Activated T-helper 2 cell treated with anti-CD3 and anti-CD28 coated beads, Interferon-gamma antibody, Interleukin-2, Interleukin-4, amounts not matched to agents 10 μg/mL and 5 μg/mL and 100 μg/mL, durations not matched to agents 14 hours and 24 hours and 36 hours (primary cell): Measurements from ENCODE around the gene GIPC2. TPM values are rescaled to one million over a fixed set of nuclear protein-coding genes. Genes with fewer than 3 reads are reported as not detected.

Source experiments
- DNase-seq: peaks from one replicate; pipeline ENCODE4 v3.0.0; 2021; ENCODE audit warnings: low spot score
- H3K27ac Mint-ChIP-seq: one replicate; pipeline ENCODE4 v1.8.0; 2021; ENCODE audit warnings: mixed read lengths
- H3K27me3 Mint-ChIP-seq: one replicate; pipeline ENCODE4 v1.8.0; 2021; ENCODE audit warnings: low read depth, mixed read lengths
- H3K36me3 Mint-ChIP-seq: one replicate; pipeline ENCODE4 v1.8.0; 2021; ENCODE audit warnings: low read depth, mixed read lengths
- H3K4me1 Mint-ChIP-seq: one replicate; pipeline ENCODE4 v1.8.0; 2021; ENCODE audit warnings: low read depth, mixed read lengths
- H3K4me3 Mint-ChIP-seq: one replicate; pipeline ENCODE4 v1.8.0; 2021; ENCODE audit warnings: low read depth, mild to moderate bottlenecking, moderate library complexity, mixed read lengths
- H3K9me3 Mint-ChIP-seq: one replicate; pipeline ENCODE4 v1.8.0; 2021; ENCODE audit warnings: mixed read lengths
- intact Hi-C: fragments of 100-400 bp; cut with micrococcal nuclease; formaldehyde crosslinking; loops from one replicate; pipeline ENCODE4 v1.15.1; 2023
- total RNA-seq: library from RNA; stranded (reverse); gene quantifications from 2 replicates; pipeline ENCODE4 v1.2.3, GENCODE V29; 2022

The GIPC2 gene
- total RNA-seq, 1 donor from 2014 or later = 0.09 TPM

GRCh38 chr1:78121710-78122109, 75.9 kb downstream of the GIPC2 start:
- no peak for DNase-seq
- Mint-ChIP-seq H3K36me3 (no peaks in the 10 kb centered on the region), H3K4me1 (no peaks in the 10 kb centered on the region), H3K27me3 (peaks cover 2% of the 10 kb centered on the region), H3K4me3 (no peak overlapping the region), H3K9me3 (no peaks in the 10 kb centered on the region), H3K27ac (no peak overlapping the region)
- intact Hi-C loops = no loop called here

GRCh38 chr1:78122389-78122788, 76.6 kb downstream of the GIPC2 start:
- intact Hi-C loops = no loop called here
- H3K27me3 Mint-ChIP-seq = peaks cover 2% of the 10 kb centered on the region

GRCh38 chr1:78126506-78126905, 80.7 kb downstream of the GIPC2 start:
- no peak for DNase-seq
- Mint-ChIP-seq H3K27me3 (no peaks in the 10 kb centered on the region), H3K36me3 (no peaks in the 10 kb centered on the region), H3K9me3 (no peaks in the 10 kb centered on the region), H3K4me3 (no peak overlapping the region), H3K27ac (no peak overlapping the region), H3K4me1 (no peaks in the 10 kb centered on the region)
- intact Hi-C loops = no loop called here

More at GRCh38 chr1:78122389-78122788, 76.6 kb downstream of the GIPC2 start:
- Mint-ChIP-seq H3K4me3 (no peak overlapping the region), H3K36me3 (no peaks in the 10 kb centered on the region), H3K27ac (no peak overlapping the region), H3K9me3 (no peaks in the 10 kb centered on the region), H3K4me1 (no peaks in the 10 kb centered on the region)
- DNase-seq = no peak

GRCh38 chr1:78132174-78132947, 86.6 kb downstream of the GIPC2 start:
- Mint-ChIP-seq H3K36me3 (no peaks in the 10 kb centered on the region), H3K9me3 (no peaks in the 10 kb centered on the region), H3K27ac (no peak overlapping the region), H3K4me3 (no peak overlapping the region), H3K4me1 (no peaks in the 10 kb centered on the region), H3K27me3 (peaks cover 7% of the 10 kb centered on the region)
- DNase-seq = no peak
- intact Hi-C loops = loop anchor here (5.0 kb wide), 1 partner anchor 475 kb away; no protein-coding TSS in a partner anchor

GRCh38 chr1:78132948-78133322, 87.2 kb downstream of the GIPC2 start:
- no peak overlapping the region for H3K27ac Mint-ChIP-seq
- no peaks in the 10 kb centered on the region for H3K4me1 Mint-ChIP-seq
- no peaks in the 10 kb centered on the region for H3K9me3 Mint-ChIP-seq
- H3K27me3 Mint-ChIP-seq = peaks cover 8% of the 10 kb centered on the region
- no peak overlapping the region for H3K4me3 Mint-ChIP-seq
- DNase-seq = no peak
- no peaks in the 10 kb centered on the region for H3K36me3 Mint-ChIP-seq
- intact Hi-C loops = loop anchor here (5.0 kb wide), 1 partner anchor 474 kb away; no protein-coding TSS in a partner anchor

GRCh38 chr1:78136680-78137079, 90.9 kb downstream of the GIPC2 start:
- Mint-ChIP-seq H3K4me3 (no peak overlapping the region), H3K36me3 (no peaks in the 10 kb centered on the region), H3K27me3 (peaks cover 8% of the 10 kb centered on the region), H3K9me3 (no peaks in the 10 kb centered on the region), H3K4me1 (peaks cover 2% of the 10 kb centered on the region), H3K27ac (no peak overlapping the region)
- no peak for DNase-seq
- intact Hi-C loops = no loop called here

- Mint-ChIP-seq H3K9me3 (no peaks in the 10 kb centered on the region), H3K27ac (no peak overlapping the region), H3K4me3 (no peak overlapping the region), H3K4me1 (peaks cover 14% of the 10 kb centered on the region), H3K27me3 (peaks cover 4% of the 10 kb centered on the region), H3K36me3 (no peaks in the 10 kb centered on the region)
- DNase-seq = no peak
- intact Hi-C loops = no loop called here
Measured at GRCh38 chr1:78141531-78142231, 95.9 kb downstream of the GIPC2 start.

GRCh38 chr1:78142736-78143135, 97.0 kb downstream of the GIPC2 start:
- intact Hi-C loops = no loop called here
- DNase-seq = no peak
- Mint-ChIP-seq H3K27me3 (no peaks in the 10 kb centered on the region), H3K9me3 (no peaks in the 10 kb centered on the region), H3K4me3 (no peak overlapping the region), H3K27ac (no peak overlapping the region), H3K4me1 (peaks cover 14% of the 10 kb centered on the region), H3K36me3 (no peaks in the 10 kb centered on the region)

GRCh38 chr1:78143152-78143551, 97.4 kb downstream of the GIPC2 start:
- DNase-seq = no peak
- peaks cover 2% of the 10 kb centered on the region for H3K27me3 Mint-ChIP-seq
- peak overlapping the region; percentile 50 for H3K27ac Mint-ChIP-seq
- H3K4me1 Mint-ChIP-seq = peaks cover 14% of the 10 kb centered on the region
- H3K4me3 Mint-ChIP-seq = peak overlapping the region; percentile 44
- no peaks in the 10 kb centered on the region for H3K36me3 Mint-ChIP-seq
- no peaks in the 10 kb centered on the region for H3K9me3 Mint-ChIP-seq
- intact Hi-C loops = no loop called here

- no peak overlapping the region for H3K27ac Mint-ChIP-seq
- H3K36me3 Mint-ChIP-seq = no peaks in the 10 kb centered on the region
- intact Hi-C loops = no loop called here
Measured at GRCh38 chr1:78143673-78144072, 97.9 kb downstream of the GIPC2 start.

GRCh38 chr1:78145105-78145580, 99.4 kb downstream of the GIPC2 start:
- no peaks in the 10 kb centered on the region for H3K36me3 Mint-ChIP-seq
- DNase-seq = no peak
- H3K27ac Mint-ChIP-seq = no peak overlapping the region
- intact Hi-C loops = loop anchor here (1.0 kb wide), 1 partner anchor 462 kb away; no protein-coding TSS in a partner anchor
- no peaks in the 10 kb centered on the region for H3K9me3 Mint-ChIP-seq
- H3K27me3 Mint-ChIP-seq = peaks cover 7% of the 10 kb centered on the region
- no peak overlapping the region for H3K4me3 Mint-ChIP-seq
- H3K4me1 Mint-ChIP-seq = peaks cover 14% of the 10 kb centered on the region

More at GRCh38 chr1:78143673-78144072, 97.9 kb downstream of the GIPC2 start:
- no peaks in the 10 kb centered on the region for H3K9me3 Mint-ChIP-seq
- DNase-seq = no peak
- peaks cover 4% of the 10 kb centered on the region for H3K27me3 Mint-ChIP-seq
- H3K4me1 Mint-ChIP-seq = peaks cover 14% of the 10 kb centered on the region
- H3K4me3 Mint-ChIP-seq = no peak overlapping the region

- no peaks in the 10 kb centered on the region for H3K36me3 Mint-ChIP-seq
- no peak overlapping the region for H3K4me3 Mint-ChIP-seq
- H3K27ac Mint-ChIP-seq = no peak overlapping the region
- no peak for DNase-seq
- H3K9me3 Mint-ChIP-seq = no peaks in the 10 kb centered on the region
- H3K4me1 Mint-ChIP-seq = peaks cover 14% of the 10 kb centered on the region
- intact Hi-C loops = no loop called here
- peaks cover 7% of the 10 kb centered on the region for H3K27me3 Mint-ChIP-seq
Measured at GRCh38 chr1:78146205-78146771, 100.5 kb downstream of the GIPC2 start.

- Mint-ChIP-seq H3K27ac (no peak overlapping the region), H3K4me1 (peaks cover 9% of the 10 kb centered on the region), H3K4me3 (no peak overlapping the region), H3K9me3 (no peaks in the 10 kb centered on the region), H3K27me3 (peaks cover 9% of the 10 kb centered on the region), H3K36me3 (no peaks in the 10 kb centered on the region)
- intact Hi-C loops = no loop called here
- DNase-seq = no peak
Measured at GRCh38 chr1:78147031-78147430, 101.3 kb downstream of the GIPC2 start.
